GM19351 (cell line): ENCODE results near the gene RABGAP1L.
"Not testable (repeated sequence)": the region's sequence is repeated elsewhere in the genome, so short reads cannot be mapped to it uniquely, and the experiment has no call there.

Source experiments
- ATAC-seq: cut with Tn5 transposase; IDR thresholded peaks from one replicate; pipeline ENCODE4 v1.9.1; 2021; ENCODE audit warnings: mild to moderate bottlenecking, moderate library complexity; ENCODE audit not compliant: unreplicated experiment

Gene RABGAP1L

GRCh38 chr1:174232761-174233160 lies 73.4 kb downstream of the RABGAP1L start:
- no peak for ATAC-seq

GRCh38 chr1:174238845-174239501 lies 79.7 kb downstream of the RABGAP1L start:
- ATAC-seq = not testable (repeated sequence)

DNA sequence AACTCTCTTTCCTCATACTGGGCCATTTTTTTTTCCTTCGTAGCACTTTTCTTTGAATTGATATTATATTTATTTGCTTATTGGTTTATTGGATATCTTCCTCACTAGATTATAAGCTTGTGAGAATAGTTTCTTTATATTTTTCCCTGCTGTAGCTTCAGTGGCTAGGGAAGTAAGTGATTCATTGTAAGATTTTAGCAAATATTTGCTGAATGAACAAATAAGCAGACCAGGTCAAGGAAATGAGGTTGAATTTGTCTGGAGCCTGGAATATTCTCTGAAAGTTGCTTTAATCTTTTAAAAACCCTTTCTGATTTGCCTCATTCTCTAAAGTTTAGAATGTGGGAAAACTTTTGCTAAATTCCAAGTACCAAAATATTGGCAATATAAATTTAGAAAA lies 80.2 kb downstream of the RABGAP1L start:
- no peak for ATAC-seq

DNA sequence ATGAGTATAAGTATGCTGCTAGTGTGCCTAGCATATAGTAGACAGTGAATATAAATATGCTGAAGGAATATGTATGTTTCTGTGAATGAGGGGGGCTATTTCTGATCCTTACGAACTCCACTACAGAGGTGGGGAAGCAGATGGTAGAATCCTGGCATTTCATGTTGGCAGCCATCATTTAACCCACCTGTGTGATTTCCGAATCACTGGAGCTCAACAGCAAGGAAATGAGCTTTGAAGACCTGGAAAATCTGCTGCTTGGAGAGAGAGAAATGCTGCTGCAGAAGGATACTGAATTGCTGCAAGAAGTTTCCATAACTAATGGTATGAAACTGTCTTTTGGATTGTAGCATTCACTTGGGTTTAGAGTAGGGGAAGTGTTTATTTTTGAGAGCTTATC lies 83.5 kb downstream of the RABGAP1L start:
- no peak for ATAC-seq

GRCh38 chr1:174243451-174244000 lies 84.2 kb downstream of the RABGAP1L start:
- ATAC-seq = no peak

DNA sequence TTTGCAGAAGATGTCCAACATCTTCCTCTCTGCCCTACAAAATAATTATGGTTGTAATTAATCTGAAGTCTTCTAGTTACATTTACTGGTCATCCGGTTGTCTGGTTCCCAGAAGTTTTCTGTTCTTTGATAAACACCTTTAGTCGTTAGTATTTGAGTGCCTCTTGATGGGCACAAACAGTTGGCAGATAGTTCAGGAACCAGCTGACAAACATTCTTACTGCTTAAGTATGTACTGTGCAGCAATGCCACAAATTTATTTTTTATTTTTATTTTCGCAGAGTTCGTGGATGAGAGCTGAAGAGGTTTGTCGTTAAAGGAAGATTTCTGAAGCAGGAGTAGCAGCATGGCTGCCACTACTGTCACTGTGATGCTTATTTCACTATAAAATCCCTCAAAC lies 84.7 kb downstream of the RABGAP1L start:
- no peak for ATAC-seq

DNA sequence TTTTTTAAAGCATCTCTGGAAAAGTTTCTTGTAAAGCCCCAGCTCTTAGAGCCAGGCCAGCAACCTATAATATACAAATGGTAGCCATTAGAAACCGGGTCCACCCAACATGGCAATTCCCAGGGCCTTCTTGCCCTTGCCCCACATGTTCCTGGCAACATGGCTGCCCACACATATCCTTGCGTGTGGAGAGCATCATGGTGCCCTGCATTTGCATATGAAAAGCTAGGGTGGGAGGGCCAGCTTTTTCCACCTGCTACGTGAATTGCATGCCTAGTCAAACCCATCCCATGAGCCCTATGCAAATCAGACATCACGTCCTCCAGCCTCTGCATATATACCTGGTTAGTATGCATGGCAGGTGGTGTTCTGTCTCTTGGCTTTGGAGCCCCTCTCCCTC lies 88.2 kb downstream of the RABGAP1L start:
- no peak for ATAC-seq

DNA sequence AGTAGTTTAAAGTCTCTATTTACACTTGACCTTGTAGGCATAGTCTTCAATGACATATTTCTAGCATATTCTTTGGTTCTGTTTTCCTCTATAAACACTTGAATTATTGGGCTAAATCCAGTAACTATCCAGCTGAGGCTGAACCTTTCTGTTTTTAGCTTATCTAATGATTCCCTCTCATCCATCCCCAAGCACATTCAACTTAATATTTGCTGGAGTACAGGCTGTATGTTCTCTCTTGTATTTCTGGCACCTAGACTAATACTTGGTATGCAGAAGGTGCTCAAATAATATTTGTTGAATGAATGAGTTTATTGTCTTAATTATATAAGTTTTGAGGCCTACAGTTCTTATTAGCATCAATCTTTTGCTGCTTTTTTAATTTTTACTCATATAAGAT lies 88.7 kb downstream of the RABGAP1L start:
- no peak for ATAC-seq

GRCh38 chr1:174256386-174256785 lies 97.1 kb downstream of the RABGAP1L start:
- not testable (repeated sequence) for ATAC-seq

DNA sequence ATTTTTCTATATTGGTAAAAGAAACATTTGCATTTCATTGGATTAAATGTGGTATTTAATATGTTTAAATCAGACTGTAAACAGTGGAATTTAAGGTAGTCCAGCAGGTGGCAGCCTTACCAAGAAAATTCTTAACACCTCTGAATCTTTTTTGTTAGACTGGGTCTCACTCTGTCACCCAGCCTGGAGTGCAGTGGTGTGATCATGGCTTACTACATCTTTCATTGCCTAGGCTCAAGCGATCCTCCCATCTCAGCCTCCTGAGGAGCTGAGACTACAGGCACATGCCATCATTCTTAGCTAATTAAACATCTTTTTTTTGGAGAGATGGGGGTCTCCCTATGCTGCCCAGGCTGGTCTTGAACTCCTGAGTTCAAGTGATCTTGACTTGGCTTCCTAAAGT lies 98.8 kb downstream of the RABGAP1L start:
- ATAC-seq = no peak

- ATAC-seq = no peak
Measured at GRCh38 chr1:174262349-174263241, 103.3 kb downstream of the RABGAP1L start.

DNA sequence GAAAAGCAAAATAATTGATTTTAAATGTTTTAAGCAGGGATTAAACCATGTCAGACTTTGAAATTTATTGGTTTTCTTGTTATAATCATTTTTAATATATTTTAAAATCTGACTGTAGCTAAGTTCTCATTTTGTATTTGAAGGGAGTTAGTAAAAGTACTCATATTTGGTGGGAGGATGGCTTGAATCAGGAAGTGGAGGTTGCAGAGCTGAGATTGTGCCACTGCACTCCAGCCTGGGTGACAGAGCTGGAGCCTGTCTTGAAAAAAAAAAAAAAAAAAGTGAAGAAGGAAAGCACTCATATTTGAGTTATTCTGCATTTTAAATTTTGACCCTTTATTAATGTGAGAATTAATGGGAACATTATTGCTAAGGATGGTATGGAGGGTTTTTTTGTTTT lies 106.0 kb downstream of the RABGAP1L start:
- ATAC-seq = no peak

DNA sequence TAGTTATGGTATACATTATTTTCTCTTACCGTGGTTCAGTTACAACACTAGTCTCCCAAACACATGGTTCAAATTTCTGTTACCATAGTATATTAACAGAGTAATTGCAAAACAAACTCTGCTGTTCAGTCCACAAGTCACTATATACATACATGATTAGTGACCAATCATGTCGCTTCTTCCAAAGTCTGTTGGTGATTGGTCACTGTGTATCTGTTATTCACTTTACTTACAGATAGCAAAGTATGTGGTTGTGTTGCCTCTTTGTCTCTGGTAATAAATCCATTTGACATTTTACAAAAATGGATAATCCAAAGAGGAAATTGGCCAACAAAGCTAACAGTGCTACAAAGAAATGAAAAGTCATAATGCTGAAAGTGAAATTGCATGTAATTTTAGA lies 107.2 kb downstream of the RABGAP1L start:
- ATAC-seq = no peak

DNA sequence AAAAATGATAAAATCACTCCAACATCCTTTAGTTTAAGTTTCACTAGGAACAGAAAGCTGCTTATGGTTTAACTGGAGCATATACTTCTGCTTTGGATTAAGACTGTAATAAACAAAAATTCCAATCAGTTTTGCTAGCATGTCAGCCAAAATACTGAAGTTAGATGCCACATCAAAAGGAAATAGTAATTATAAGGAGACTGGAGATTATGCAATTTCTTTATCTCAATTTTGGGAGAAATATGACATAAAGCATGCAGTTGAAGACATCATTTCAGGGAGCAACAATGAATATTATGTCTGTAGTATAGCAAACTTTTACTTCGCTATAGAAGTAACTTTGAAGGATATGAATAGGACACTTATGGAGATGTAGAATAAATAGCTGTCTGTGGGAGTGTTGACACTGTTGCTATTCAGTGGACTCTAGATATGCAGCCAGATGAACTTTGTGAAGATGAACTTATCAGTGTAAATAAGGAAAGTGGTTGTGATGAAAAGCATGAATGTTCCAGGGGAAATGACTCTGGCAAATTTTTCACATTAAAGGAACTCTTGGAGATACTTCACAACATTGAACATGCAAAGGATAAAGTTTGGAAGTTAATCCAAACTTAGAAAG lies 107.8 kb downstream of the RABGAP1L start:
- ATAC-seq = no peak

- no peak for ATAC-seq
Measured at GRCh38 chr1:174269989-174270651, 110.8 kb downstream of the RABGAP1L start.

DNA sequence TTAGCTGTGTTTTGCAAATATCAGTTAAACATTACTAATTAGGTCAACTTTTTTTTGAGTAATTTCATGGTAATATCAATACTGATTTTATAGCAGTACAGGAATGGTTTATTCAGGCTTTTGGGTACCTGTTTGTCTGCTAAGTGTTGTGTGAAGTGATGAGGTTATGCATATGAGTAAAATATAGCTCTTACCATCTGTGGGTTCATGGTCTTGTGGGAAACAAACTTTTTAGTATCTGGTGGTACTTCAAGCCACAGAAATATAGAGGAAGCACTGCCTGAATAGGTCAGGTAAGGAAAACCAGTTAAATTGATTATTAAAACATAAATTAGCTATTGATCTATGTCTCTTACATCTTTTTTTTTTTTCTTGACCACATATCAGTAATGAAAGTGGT lies 113.9 kb downstream of the RABGAP1L start:
- ATAC-seq = no peak

DNA sequence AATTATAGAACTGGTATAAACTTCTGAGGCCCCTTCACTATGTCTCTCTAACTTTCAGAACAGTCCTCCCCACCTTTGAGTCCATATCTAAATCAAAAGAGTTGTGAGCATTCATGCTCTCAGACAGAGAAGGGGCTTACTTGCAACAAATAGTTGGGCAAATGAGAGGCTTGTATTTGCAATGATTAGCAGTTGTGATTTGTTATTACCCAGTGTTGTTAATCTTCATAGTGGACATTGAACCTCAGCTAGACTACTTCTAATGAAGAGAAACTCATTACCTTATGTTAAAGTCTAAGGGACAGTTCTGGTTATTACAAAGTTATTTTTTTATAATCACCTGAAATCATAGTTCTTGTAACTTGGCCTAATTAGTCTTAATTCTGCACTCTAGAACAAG lies 114.5 kb downstream of the RABGAP1L start:
- ATAC-seq = no peak

DNA sequence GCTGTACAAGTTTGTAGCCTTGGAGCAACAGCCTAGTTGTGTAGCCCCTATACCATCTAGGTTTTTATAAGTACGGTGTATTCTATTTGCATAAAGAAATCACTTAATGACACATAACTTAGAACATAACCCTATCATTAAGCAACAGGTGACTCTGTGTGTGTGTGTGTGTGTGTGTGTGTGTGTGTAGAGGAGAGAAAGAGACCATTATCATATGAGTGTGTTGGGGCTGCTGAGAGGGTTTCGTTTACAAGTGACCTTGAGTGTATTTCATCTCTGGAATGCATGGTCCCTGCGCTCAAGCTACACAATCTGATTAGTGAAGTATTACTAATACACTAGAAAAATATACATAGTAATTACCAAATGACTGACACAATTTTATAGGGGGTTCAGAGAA lies 115.1 kb downstream of the RABGAP1L start:
- ATAC-seq = no peak

GRCh38 chr1:174274884-174275283 lies 115.6 kb downstream of the RABGAP1L start:
- ATAC-seq = no peak

- peak; percentile 54 for ATAC-seq
Measured at GRCh38 chr1:174276087-174276486, 116.8 kb downstream of the RABGAP1L start.

DNA sequence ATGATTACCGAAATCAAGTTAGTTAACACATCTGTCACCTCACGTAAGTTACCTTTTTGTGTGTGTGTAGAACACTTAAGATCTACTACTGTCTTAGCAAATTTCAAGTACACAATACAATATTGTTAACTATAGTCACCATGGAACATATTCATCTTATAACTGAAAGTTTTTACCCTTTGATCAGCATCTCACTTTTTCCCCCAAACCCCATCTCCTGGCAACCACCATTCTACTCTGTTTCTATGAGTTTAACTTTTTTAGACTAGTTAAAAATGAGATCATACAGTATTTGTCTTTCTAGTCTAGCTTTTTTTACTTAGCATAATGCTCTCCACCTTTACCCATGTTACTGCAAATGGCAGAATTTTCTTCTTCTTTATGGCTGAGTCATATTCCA lies 124.7 kb downstream of the RABGAP1L start:
- ATAC-seq = no peak
